ENCODE data around the gene PALM2AKAP2.
A peak's percentile ranks its signal among the peaks of the same experiment; 100 is the strongest.

PALM2AKAP2 gene

DNA sequence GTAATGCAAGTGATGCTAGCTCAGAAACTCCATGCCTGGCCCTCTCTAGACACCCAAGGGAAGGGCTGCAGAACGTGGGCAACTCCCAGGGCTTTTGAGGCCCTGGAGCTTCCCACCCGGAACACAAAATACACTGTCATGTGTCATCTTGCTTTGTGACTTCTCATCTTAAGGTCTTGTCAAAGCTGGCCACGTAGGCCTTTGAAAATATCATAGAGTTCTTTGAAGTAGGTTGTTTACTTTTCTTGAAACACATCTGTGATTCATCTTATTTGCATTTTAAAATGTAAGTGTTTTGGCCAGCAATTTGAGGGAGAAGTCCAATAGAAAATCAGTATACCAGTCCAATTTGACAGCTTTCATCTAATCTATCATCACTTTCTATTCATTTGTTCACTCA is 40.2 kb upstream of the PALM2AKAP2 start:
- no peak overlapping the region for H3K4me3 ChIP-seq (ENCODE audit: low read depth, low read length)
- in situ Hi-C loops (cut with HindIII; ENCODE audit: low sequenced_read_pairs), result no loop called here
- no peak for DNase-seq (ENCODE audit: low read depth, low spot score)
- TF ChIP-seq, protein P1, sequence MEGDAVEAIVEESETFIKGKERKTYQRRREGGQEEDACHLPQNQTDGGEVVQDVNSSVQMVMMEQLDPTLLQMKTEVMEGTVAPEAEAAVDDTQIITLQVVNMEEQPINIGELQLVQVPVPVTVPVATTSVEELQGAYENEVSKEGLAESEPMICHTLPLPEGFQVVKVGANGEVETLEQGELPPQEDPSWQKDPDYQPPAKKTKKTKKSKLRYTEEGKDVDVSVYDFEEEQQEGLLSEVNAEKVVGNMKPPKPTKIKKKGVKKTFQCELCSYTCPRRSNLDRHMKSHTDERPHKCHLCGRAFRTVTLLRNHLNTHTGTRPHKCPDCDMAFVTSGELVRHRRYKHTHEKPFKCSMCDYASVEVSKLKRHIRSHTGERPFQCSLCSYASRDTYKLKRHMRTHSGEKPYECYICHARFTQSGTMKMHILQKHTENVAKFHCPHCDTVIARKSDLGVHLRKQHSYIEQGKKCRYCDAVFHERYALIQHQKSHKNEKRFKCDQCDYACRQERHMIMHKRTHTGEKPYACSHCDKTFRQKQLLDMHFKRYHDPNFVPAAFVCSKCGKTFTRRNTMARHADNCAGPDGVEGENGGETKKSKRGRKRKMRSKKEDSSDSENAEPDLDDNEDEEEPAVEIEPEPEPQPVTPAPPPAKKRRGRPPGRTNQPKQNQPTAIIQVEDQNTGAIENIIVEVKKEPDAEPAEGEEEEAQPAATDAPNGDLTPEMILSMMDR (IDR thresholded peaks at IDR 0.05; ENCODE audit: low read depth, low read length), result no peak

DNA sequence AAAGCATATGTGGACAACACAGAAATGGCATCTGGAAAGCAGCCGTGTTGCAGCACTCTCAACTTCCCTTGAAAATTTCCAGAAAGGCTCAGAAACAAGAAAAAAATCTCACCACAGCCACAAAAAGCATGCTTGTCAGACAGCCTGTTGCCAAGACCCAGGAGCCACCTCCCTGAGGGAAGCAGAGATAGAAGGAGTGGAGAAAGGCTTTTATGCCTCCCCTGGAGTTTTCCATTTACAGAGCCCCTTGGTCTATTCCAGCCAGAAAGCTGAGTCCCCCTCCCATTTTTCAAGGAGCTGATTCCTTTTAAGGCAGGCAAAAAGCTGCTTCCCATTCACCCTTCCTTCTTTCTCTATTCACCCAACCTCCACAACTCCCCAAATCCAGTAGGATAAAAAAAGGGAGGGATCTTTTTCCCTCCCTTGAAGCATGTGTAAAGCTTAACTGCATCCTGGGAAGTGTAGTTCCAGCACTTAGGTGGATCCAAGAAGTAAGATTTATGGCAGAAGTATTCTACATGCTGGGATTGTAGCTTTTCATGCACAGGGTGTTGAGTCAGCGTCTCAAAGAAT is 37.1 kb upstream of the PALM2AKAP2 start:
- TF ChIP-seq, protein P1 (IDR thresholded peaks at IDR 0.05; ENCODE audit: low read depth, low read length), result no peak
- H3K4me3 ChIP-seq (ENCODE audit: low read depth, low read length), result no peak overlapping the region
- in situ Hi-C loops (cut with HindIII; ENCODE audit: low sequenced_read_pairs), result no loop called here
- DNase-seq (ENCODE audit: low read depth, low spot score), result peak; percentile 63

DNA sequence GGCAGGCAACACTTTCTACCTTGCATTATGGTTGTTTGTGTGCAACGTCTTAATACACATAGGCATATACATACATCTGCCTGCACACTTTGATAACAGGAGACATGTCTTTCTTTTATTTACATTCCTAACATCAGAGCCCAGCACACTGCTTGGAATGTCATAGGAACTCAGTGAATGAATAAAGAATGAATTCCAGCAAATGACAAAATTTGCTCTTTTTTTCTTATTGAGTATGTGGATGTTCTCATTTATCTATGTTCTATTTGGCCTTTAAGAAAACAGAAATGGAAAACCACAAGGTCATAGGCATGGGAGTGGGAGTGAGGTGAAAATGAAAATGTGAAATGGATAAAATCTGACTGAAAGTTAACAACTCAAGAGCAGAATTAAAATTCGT is 36.3 kb upstream of the PALM2AKAP2 start:
- in situ Hi-C loops (cut with HindIII; ENCODE audit: low sequenced_read_pairs), result no loop called here
- no peak for DNase-seq (ENCODE audit: low read depth, low spot score)
- no peak overlapping the region for H3K4me3 ChIP-seq (ENCODE audit: low read depth, low read length)
- TF ChIP-seq, protein P1 (IDR thresholded peaks at IDR 0.05; ENCODE audit: low read depth, low read length), result no peak

DNA sequence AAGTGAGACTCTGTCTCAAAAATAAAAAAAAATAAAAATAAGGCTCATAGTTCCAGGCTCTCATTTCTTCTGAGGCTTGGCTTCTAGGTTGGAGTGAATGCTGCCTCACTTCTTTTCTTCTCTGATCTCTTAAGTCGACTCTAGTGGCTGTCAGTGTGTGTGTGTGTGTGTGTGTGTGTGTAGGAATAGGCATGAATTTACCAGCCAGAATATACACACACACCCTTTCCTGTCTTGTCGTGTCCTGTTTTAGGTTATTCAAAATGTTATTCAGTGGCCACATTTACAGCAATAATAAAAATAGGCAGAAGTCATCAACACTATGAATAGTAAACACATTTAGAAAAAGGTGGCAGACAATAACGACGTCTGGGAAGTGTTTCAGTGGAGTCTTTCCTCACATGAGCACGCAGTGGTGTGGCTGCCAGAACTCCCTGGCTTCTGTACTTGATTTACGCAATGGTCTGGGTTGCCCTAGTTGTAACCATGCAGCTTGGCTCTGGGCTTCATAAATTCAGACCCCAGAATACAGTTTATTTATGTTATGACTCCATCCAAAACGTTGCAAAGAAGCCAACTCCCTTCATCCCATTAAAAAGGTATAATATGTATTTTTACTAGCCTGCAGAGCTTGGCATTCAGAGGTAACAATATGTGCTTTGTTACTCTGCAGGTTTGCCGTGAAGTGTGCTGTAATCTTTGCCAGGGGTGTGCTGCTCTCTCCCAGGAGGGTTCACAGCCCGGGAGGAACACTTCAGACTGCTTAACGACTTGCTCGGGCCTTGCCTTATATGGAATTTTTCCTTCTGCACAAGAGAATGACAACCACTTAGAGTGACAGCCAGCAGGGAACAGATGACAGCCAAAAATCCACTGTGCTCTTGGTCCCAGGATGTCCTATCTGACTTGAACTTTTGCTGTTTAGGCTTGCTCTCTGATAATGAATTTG is 34.4 kb upstream of the PALM2AKAP2 start:
- H3K4me3 ChIP-seq (ENCODE audit: low read depth, low read length), result no peak overlapping the region
- TF ChIP-seq, protein P1 (IDR thresholded peaks at IDR 0.05; ENCODE audit: low read depth, low read length), result no peak
- DNase-seq (ENCODE audit: low read depth, low spot score), result peak; percentile 73
- in situ Hi-C loops (cut with HindIII; ENCODE audit: low sequenced_read_pairs), result no loop called here

DNA sequence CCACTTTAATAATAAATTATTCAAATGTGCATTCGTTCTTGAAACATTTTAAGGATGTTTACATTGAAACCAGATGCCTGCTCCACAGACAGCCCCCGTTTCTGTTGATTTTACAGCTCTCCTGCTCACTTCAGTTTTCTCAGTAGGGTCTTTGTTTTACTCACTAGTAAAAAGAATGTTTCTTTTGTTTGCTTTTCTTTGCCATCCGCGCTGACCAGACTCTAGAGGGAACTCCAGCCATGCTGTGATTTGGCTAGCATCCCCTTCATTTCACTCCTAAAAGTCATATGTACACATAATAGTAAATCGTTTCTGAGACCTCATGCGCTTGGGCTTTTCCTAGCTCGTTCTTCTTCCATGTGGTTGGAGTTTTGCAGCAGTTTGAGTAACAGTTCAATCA is 28.7 kb upstream of the PALM2AKAP2 start:
- peak; percentile 90 for DNase-seq (ENCODE audit: low read depth, low spot score)
- TF ChIP-seq, protein P1 (IDR thresholded peaks at IDR 0.05; ENCODE audit: low read depth, low read length), result peak; percentile 7
- in situ Hi-C loops (cut with HindIII; ENCODE audit: low sequenced_read_pairs), result no loop called here
- H3K4me3 ChIP-seq (ENCODE audit: low read depth, low read length), result no peak overlapping the region

DNA sequence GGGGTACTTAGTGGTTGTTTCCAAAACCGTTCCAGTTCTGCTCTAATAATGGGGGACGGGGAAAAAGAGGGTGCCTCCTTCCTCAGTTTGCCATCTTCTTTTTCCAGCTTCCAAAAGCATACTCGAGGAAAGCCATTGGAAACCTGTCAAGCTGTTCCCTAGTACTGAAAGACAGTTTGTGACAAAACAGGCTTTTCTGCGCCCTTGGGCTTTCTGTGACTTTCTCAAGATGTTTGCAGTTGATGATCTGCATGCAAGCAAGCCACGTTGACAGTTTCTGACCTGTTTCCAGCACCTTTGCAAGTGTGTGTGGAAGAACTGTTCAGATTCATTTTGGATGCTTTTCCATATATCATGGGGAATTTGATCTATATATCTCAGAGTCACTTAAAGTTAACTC is 26.7 kb upstream of the PALM2AKAP2 start:
- no peak for DNase-seq (ENCODE audit: low read depth, low spot score)
- TF ChIP-seq, protein P1 (IDR thresholded peaks at IDR 0.05; ENCODE audit: low read depth, low read length), result no peak
- in situ Hi-C loops (cut with HindIII; ENCODE audit: low sequenced_read_pairs), result no loop called here
- H3K4me3 ChIP-seq (ENCODE audit: low read depth, low read length), result no peak overlapping the region
